PFSK-1 (cell line): ENCODE results near the gene EPSTI1.

Source experiments
- FOXP2 ChIP-seq: optimal IDR thresholded peaks from 2 replicates; pipeline ENCODE3; 2011; ENCODE audit warnings: borderline replicate concordance, control low read depth, inconsistent platforms; ENCODE audit not compliant: insufficient read depth; ENCODE audit errors: extremely low read length, extremely low read depth
- POLR2AphosphoS5 ChIP-seq: IDR thresholded peaks from 2 replicates; pipeline ENCODE4 v1.6.1; 2012; ENCODE audit warnings: low read depth, mild to moderate bottlenecking, control low read depth, low read length, moderate library complexity
- SIN3A ChIP-seq: IDR thresholded peaks from 2 replicates; pipeline ENCODE4 v1.6.1; 2012; ENCODE audit warnings: mild to moderate bottlenecking, low read length, moderate library complexity, borderline replicate concordance; ENCODE audit not compliant: insufficient read depth
- TAF1 ChIP-seq: IDR thresholded peaks from 2 replicates; pipeline ENCODE4 v1.6.1; 2012; ENCODE audit warnings: low read length, control low read depth, borderline replicate concordance; ENCODE audit not compliant: insufficient read depth
- TF ChIP-seq, protein P1 (sequence below), 2 experiments: IDR thresholded peaks; 2 replicates each; pipeline versions ENCODE4 v1.6.1 to v1.8.0; 2011 to 2012; ENCODE audit warnings: low read depth in 2 of 2, low read length in 2 of 2, control low read depth in 1 of 2, inconsistent platforms in 1 of 2, mild to moderate bottlenecking in 1 of 2, moderate library complexity in 1 of 2; ENCODE audit not compliant: insufficient read depth in 1 of 2

EPSTI1 gene

DNA sequence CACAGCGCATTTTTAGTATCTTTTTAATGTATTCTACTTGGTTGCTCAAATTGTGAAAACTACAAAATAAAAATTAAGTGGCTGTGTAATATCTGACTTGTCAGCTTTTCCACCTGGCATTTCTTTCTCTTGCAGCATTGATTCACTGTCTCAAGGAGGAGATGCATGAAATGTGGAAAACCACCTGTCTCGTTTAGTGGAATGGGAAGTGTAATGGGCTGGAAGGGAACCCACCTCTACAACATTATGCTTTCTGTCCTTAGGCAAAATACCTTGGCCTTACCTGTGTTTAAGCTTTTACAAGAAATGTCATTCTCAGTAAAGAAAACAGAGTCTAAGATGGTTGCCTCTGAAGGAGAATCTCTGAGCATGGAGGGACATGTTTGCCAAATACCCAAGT, 142.8 kb downstream of the EPSTI1 start:
- TF ChIP-seq POLR2AphosphoS5 (no peak), SIN3A (no peak), FOXP2 (no peak), TAF1 (no peak)
- TF ChIP-seq, protein P1, sequence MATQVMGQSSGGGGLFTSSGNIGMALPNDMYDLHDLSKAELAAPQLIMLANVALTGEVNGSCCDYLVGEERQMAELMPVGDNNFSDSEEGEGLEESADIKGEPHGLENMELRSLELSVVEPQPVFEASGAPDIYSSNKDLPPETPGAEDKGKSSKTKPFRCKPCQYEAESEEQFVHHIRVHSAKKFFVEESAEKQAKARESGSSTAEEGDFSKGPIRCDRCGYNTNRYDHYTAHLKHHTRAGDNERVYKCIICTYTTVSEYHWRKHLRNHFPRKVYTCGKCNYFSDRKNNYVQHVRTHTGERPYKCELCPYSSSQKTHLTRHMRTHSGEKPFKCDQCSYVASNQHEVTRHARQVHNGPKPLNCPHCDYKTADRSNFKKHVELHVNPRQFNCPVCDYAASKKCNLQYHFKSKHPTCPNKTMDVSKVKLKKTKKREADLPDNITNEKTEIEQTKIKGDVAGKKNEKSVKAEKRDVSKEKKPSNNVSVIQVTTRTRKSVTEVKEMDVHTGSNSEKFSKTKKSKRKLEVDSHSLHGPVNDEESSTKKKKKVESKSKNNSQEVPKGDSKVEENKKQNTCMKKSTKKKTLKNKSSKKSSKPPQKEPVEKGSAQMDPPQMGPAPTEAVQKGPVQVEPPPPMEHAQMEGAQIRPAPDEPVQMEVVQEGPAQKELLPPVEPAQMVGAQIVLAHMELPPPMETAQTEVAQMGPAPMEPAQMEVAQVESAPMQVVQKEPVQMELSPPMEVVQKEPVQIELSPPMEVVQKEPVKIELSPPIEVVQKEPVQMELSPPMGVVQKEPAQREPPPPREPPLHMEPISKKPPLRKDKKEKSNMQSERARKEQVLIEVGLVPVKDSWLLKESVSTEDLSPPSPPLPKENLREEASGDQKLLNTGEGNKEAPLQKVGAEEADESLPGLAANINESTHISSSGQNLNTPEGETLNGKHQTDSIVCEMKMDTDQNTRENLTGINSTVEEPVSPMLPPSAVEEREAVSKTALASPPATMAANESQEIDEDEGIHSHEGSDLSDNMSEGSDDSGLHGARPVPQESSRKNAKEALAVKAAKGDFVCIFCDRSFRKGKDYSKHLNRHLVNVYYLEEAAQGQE (IDR thresholded peaks at IDR 0.05; ENCODE audit: insufficient read depth in 1 of 2, low read depth in 2 of 2, low read length in 2 of 2) = no peak

DNA sequence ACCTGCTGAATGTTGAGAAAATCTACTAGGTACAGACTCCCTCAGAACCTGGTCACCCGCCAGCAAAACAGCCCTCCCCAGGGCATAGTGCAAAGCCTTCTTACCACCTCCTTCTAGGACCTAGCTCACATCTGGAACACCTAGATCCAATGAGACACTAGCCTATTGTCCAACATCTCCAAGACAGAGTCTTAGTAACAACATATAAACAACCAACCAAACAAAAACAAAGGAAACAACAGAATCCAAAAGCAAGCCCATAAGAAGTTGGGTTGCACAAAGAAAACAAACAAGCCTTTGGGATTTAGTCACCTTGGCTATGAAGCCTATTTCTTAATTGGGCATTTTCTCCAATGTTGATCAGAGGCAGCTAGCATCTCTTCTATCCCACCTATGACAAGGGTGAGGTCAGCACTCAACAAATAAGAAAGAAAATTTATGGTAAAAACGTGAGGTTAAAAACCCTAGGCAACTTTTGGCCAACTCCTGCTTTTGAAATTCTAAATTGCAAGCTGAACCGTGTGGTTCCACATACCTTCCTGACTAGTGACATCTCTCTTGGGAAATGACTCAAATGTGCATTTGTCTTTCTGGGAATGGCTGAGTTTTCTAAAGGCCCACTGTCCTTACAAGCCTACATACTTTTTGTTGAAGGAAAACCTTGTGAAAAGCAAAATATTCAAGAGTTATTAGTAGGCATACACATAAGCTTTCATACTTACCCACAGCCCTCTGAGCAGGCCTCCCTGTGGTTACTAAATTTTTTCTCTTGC, 144.0 kb downstream of the EPSTI1 start:
- TF ChIP-seq TAF1 = no peak
- no peak for TF ChIP-seq SIN3A
- TF ChIP-seq, protein P1 (IDR thresholded peaks at IDR 0.05; ENCODE audit: insufficient read depth in 1 of 2, low read depth in 2 of 2, low read length in 2 of 2) = no peak
- no peak for TF ChIP-seq POLR2AphosphoS5
- TF ChIP-seq FOXP2 = no peak

DNA sequence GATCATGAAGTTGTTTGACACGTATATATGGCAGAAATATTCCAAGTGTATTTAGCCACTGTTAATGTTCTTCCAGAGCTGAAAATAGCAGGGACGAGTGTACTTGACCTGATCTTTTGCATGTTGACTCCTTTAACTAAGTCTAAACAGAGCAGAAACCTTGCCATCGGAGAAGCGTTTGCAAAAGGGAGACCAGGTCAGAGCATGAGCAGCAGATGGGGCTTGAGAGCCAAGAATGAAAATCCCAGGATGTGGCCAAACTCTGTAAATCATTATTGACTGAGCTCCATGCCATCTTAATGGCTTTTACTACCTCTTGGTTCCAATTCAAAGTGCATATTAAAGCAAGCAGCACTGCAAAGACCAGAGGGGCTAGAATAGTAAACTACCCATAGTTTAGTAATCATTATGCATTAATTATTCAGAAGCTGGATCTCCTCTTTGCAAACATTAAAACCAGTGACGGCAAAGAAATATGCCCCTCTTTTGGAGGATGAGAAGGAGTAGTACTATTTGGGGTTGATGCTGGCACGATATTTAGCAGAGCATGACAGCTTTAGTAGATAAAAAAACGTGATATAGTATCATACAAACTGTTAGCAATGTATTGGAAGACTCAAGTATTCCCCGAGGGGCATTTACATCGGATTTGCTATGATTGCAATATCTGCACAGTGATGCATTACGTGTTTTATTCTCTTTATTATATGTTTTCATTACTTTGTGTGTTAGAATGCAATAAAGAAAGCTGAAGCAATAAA, 154.9 kb downstream of the EPSTI1 start:
- TF ChIP-seq TAF1 (no peak), POLR2AphosphoS5 (no peak), SIN3A (no peak), FOXP2 (no peak)
- TF ChIP-seq, protein P1 (IDR thresholded peaks at IDR 0.05; ENCODE audit: insufficient read depth in 1 of 2, low read depth in 2 of 2, low read length in 2 of 2) = no peak
